Medulla oblongata (tissue), 1 donor: ENCODE results near the gene CLPX.
A peak's percentile ranks its signal among the peaks of the same experiment; 100 is the strongest.
"Not testable (repeated sequence)": the region's sequence is repeated elsewhere in the genome, so short reads cannot be mapped to it uniquely, and the experiment has no call there.

ENCODE experiments used
- DNase-seq: peaks from one replicate; pipeline ENCODE4 v3.0.0-alpha.2; 2015; ENCODE audit errors: extremely low spot score

Gene CLPX

GRCh38 chr15:65206750-65207149 is 21.6 kb upstream of the CLPX start:
- DNase-seq = no peak

- no peak for DNase-seq
Observed at GRCh38 chr15:65204931-65205660, 20.0 kb upstream of the CLPX start.

- no peak for DNase-seq
Observed at GRCh38 chr15:65204236-65204930, 19.2 kb upstream of the CLPX start.

GRCh38 chr15:65201918-65202317 is 16.8 kb upstream of the CLPX start:
- DNase-seq = no peak

GRCh38 chr15:65198571-65198970 is 13.4 kb upstream of the CLPX start:
- no peak for DNase-seq

GRCh38 chr15:65197337-65197645 is 12.1 kb upstream of the CLPX start:
- DNase-seq = no peak

- DNase-seq = no peak
Observed at GRCh38 chr15:65196637-65197336, 11.6 kb upstream of the CLPX start.

GRCh38 chr15:65195548-65195923 is 10.4 kb upstream of the CLPX start:
- no peak for DNase-seq

- DNase-seq = peak; percentile 7
Observed at GRCh38 chr15:65194826-65195547, 9.8 kb upstream of the CLPX start.

GRCh38 chr15:65192016-65192415 is 6.9 kb upstream of the CLPX start:
- DNase-seq = no peak

- DNase-seq = peak; percentile 65
Observed at GRCh38 chr15:65189102-65189740, 4.1 kb upstream of the CLPX start.

- not testable (repeated sequence) for DNase-seq
Observed at GRCh38 chr15:65188472-65188871, 3.3 kb upstream of the CLPX start.

- DNase-seq = peak; percentile 50
Observed at GRCh38 chr15:65184305-65184867, 756 bp downstream of the CLPX start.

GRCh38 chr15:65183865-65184159 is 1.3 kb downstream of the CLPX start:
- no peak for DNase-seq

GRCh38 chr15:65182538-65182937 is 2.6 kb downstream of the CLPX start:
- no peak for DNase-seq

GRCh38 chr15:65181582-65182353 is 3.4 kb downstream of the CLPX start:
- not testable (repeated sequence) for DNase-seq

- no peak for DNase-seq
Observed at GRCh38 chr15:65180167-65180566, 5.0 kb downstream of the CLPX start.

- no peak for DNase-seq
Observed at GRCh38 chr15:65177901-65178300, 7.2 kb downstream of the CLPX start.

- DNase-seq = no peak
Observed at GRCh38 chr15:65176056-65176455, 9.1 kb downstream of the CLPX start.

- no peak for DNase-seq
Observed at GRCh38 chr15:65175511-65175910, 9.6 kb downstream of the CLPX start.

GRCh38 chr15:65174509-65174908 is 10.6 kb downstream of the CLPX start:
- no peak for DNase-seq
